SH-SY5Y (cell line): ENCODE measurements around the gene RTN4RL1.

ENCODE experiments used
- GATA2 ChIP-seq: IDR thresholded peaks from 2 replicates; pipeline ENCODE4 v1.6.1; 2011; ENCODE audit warnings: mild to moderate bottlenecking, low read depth, low read length
- GATA3 ChIP-seq: IDR thresholded peaks from 2 replicates; pipeline ENCODE4 v1.6.1; 2011; ENCODE audit warnings: low read depth, mild to moderate bottlenecking, low read length, moderate library complexity

GRCh38 chr17:2017274-2017941 lies 7.7 kb downstream of the RTN4RL1 start:
- TF ChIP-seq GATA3 (no peak), GATA2 (no peak)
